Neural cell (in vitro differentiated cells): ENCODE results near the gene EDAR.

ENCODE experiments used
- EZH2 ChIP-seq: fragments of 200-600, 300-800 bp; shearing (Covaris generic), sonication (generic); IDR thresholded peaks from 2 replicates; pipeline ENCODE4 v1.6.1; 2014; ENCODE audit warnings: antibody characterized with exemption, low read length, borderline replicate concordance, mild to moderate bottlenecking; ENCODE audit not compliant: insufficient read depth, poor library complexity, severe bottlenecking
- RAD21 ChIP-seq: fragments of 450-650 bp; conservative IDR thresholded peaks from 2 replicates; pipeline ENCODE4 v1.6.1; 2014; ENCODE audit warnings: antibody characterized with exemption, mild to moderate bottlenecking, moderate library complexity
- SMC3 ChIP-seq: fragments of 450-650 bp; conservative IDR thresholded peaks from 2 replicates; pipeline ENCODE4 v1.6.1; 2014; ENCODE audit warnings: antibody characterized with exemption, mild to moderate bottlenecking, moderate library complexity; ENCODE audit not compliant: poor library complexity
- TAF1 ChIP-seq: IDR thresholded peaks from 2 replicates; pipeline ENCODE4 v1.6.1; 2012; ENCODE audit warnings: low read depth
- TF ChIP-seq, protein P1 (sequence below): fragments of 450-650 bp; IDR thresholded peaks from 2 replicates; pipeline ENCODE4 v1.5.1; 2014; ENCODE audit warnings: antibody characterized with exemption, mild to moderate bottlenecking, moderate library complexity; ENCODE audit not compliant: poor library complexity, severe bottlenecking
- TF ChIP-seq, protein P2 (sequence below): IDR thresholded peaks from 2 replicates; pipeline ENCODE4 v1.6.1; 2012; ENCODE audit warnings: borderline replicate concordance

- TF ChIP-seq RAD21 = no peak
- TF ChIP-seq EZH2 = no peak
- TF ChIP-seq, protein P1, sequence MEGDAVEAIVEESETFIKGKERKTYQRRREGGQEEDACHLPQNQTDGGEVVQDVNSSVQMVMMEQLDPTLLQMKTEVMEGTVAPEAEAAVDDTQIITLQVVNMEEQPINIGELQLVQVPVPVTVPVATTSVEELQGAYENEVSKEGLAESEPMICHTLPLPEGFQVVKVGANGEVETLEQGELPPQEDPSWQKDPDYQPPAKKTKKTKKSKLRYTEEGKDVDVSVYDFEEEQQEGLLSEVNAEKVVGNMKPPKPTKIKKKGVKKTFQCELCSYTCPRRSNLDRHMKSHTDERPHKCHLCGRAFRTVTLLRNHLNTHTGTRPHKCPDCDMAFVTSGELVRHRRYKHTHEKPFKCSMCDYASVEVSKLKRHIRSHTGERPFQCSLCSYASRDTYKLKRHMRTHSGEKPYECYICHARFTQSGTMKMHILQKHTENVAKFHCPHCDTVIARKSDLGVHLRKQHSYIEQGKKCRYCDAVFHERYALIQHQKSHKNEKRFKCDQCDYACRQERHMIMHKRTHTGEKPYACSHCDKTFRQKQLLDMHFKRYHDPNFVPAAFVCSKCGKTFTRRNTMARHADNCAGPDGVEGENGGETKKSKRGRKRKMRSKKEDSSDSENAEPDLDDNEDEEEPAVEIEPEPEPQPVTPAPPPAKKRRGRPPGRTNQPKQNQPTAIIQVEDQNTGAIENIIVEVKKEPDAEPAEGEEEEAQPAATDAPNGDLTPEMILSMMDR = no peak
- TF ChIP-seq, protein P2, sequence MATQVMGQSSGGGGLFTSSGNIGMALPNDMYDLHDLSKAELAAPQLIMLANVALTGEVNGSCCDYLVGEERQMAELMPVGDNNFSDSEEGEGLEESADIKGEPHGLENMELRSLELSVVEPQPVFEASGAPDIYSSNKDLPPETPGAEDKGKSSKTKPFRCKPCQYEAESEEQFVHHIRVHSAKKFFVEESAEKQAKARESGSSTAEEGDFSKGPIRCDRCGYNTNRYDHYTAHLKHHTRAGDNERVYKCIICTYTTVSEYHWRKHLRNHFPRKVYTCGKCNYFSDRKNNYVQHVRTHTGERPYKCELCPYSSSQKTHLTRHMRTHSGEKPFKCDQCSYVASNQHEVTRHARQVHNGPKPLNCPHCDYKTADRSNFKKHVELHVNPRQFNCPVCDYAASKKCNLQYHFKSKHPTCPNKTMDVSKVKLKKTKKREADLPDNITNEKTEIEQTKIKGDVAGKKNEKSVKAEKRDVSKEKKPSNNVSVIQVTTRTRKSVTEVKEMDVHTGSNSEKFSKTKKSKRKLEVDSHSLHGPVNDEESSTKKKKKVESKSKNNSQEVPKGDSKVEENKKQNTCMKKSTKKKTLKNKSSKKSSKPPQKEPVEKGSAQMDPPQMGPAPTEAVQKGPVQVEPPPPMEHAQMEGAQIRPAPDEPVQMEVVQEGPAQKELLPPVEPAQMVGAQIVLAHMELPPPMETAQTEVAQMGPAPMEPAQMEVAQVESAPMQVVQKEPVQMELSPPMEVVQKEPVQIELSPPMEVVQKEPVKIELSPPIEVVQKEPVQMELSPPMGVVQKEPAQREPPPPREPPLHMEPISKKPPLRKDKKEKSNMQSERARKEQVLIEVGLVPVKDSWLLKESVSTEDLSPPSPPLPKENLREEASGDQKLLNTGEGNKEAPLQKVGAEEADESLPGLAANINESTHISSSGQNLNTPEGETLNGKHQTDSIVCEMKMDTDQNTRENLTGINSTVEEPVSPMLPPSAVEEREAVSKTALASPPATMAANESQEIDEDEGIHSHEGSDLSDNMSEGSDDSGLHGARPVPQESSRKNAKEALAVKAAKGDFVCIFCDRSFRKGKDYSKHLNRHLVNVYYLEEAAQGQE = no peak
- TF ChIP-seq TAF1 = no peak
- no peak for TF ChIP-seq SMC3
Observed at GRCh38 chr2:109001201-109001600, 12.2 kb upstream of the EDAR start.
